ENCODE data around the gene UBQLNL.

DNA sequence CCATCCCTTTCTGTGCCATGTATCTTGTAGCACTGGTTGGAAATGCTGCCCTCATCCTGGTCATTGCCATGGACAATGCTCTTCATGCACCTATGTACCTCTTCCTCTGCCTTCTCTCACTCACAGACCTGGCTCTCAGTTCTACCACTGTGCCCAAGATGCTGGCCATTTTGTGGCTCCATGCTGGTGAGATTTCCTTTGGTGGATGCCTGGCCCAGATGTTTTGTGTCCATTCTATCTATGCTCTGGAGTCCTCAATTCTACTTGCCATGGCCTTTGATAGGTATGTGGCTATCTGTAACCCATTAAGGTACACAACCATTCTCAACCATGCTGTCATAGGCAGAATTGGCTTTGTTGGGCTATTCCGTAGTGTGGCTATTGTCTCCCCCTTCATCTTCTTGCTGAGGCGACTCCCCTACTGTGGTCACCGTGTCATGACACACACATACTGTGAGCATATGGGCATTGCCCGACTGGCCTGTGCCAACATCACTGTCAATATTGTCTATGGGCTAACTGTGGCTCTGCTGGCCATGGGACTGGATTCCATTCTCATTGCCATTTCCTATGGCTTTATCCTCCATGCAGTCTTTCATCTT lies 27.6 kb downstream of the UBQLNL start:
- TF ChIP-seq EZH2 (IDR thresholded peaks at IDR 0.05; ENCODE audit: borderline replicate concordance, control insufficient read depth, low read depth, low read length) (no peak), JUND (IDR thresholded peaks at IDR 0.05; ENCODE audit: low read depth, low read length) (no peak), POLR2A (IDR thresholded peaks at IDR 0.05; ENCODE audit: low read depth, low read length) (no peak), NBN (IDR thresholded peaks at IDR 0.05) (no peak), BHLHE40 (IDR thresholded peaks at IDR 0.05; ENCODE audit: borderline replicate concordance in 1 of 2, low read depth in 2 of 2, low read length in 1 of 2) (no peak)
